ENCODE data around the gene RAB3GAP1.

DNA sequence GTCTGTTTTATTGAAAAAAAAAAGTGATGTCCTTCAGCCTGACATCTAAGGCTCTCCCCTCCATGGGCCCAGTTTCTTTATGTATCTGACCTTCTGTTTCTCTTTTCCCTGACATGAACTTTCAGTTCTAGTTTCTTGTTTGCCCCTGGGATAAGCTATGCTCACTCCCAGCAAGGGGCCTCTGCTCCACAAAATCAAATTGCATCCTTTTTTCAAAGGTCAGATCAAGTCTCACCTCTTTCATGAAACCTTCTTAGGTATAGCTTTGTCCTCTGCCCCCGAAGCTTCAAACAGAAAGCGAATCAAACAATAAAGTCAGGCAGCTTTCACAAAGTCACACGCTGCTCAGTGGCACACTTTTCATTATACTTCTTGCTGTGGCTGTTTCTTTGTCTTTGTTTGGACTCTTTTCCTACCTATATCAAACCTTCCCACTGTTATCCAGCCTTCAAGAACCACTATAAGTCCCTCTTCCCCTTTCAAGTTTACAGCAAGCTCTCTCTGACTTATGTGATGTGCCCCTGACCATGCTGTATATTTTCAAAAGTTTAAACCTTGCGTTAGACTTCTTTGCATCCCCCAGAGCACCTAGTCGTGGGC lies 28.1 kb upstream of the RAB3GAP1 start:
- no peak for TF ChIP-seq CTCF (conservative IDR thresholded peaks at IDR 0.05; ENCODE audit: low read depth, low read length)
- TF ChIP-seq POLR2A (IDR thresholded peaks at IDR 0.05; ENCODE audit: low read depth, low read length), result no peak
- no peak for TF ChIP-seq CEBPB (IDR thresholded peaks at IDR 0.05; ENCODE audit: low read depth, low read length)
- TF ChIP-seq, protein P1, sequence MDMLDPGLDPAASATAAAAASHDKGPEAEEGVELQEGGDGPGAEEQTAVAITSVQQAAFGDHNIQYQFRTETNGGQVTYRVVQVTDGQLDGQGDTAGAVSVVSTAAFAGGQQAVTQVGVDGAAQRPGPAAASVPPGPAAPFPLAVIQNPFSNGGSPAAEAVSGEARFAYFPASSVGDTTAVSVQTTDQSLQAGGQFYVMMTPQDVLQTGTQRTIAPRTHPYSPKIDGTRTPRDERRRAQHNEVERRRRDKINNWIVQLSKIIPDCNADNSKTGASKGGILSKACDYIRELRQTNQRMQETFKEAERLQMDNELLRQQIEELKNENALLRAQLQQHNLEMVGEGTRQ (IDR thresholded peaks at IDR 0.05; ENCODE audit: low read depth, low read length), result no peak
- no peak for TF ChIP-seq MAZ (IDR thresholded peaks at IDR 0.05; ENCODE audit: borderline replicate concordance, low read depth, low read length)
- no peak for TF ChIP-seq RAD21 (IDR thresholded peaks at IDR 0.05; ENCODE audit: low read length)
- TF ChIP-seq SMC3 (IDR thresholded peaks at IDR 0.05; ENCODE audit: low read depth, low read length), result no peak
- TF ChIP-seq RFX5 (IDR thresholded peaks at IDR 0.05; ENCODE audit: low read depth, low read length), result no peak
